PC-3 (cell line): Measurements from ENCODE around the gene IL3. TPM values are rescaled to one million over a fixed set of nuclear protein-coding genes. Genes with fewer than 3 reads are reported as not detected.

Experiments used
- ATAC-seq: fragments of 200-7000 bp; cut with Tn5 transposase; 2 replicates; pipeline ENCODE4 v1.9.1; 2020; ENCODE audit warnings: mild to moderate bottlenecking, moderate library complexity
- BruUV-seq: library from RNA; stranded (reverse); fragments of 400-500 nt; replicated peaks from 2 replicates; lab custom pipeline; 2021; lab: Mats Ljungman, UMichigan
- CTCF ChIA-PET: fragments of 300-600 bp; sonication (Branson Sonifier 250); formaldehyde crosslinking; loops from one replicate; lab custom pipeline; 2022; ENCODE audit warnings: antibody characterized with exemption; lab: Charles Lee
- POLR2A ChIA-PET: fragments of 300-600 bp; sonication (Branson Sonifier 250); formaldehyde crosslinking; loops from one replicate; lab custom pipeline; 2022; ENCODE audit warnings: antibody characterized with exemption; ENCODE audit not compliant: unreplicated experiment; lab: Charles Lee
- DNase-seq: peaks from one replicate; pipeline ENCODE4 v3.0.0-alpha.2; 2015
- H2AFZ ChIP-seq: fragments of 300-600 bp; sonication (generic); 2 replicates; pipeline ENCODE4 v1.6.0; 2016; ENCODE audit warnings: antibody characterized with exemption, low read length
- H3F3A ChIP-seq: fragments of 300-600 bp; sonication (generic); one replicate; pipeline ENCODE4 v1.6.0; 2017; ENCODE audit warnings: antibody characterized with exemption, low read length, control low read depth, mild to moderate bottlenecking; ENCODE audit not compliant: unreplicated experiment
- H3K27ac ChIP-seq: fragments of 300-600 bp; sonication (generic); 2 replicates; pipeline ENCODE4 v1.5.1; 2016; ENCODE audit warnings: mild to moderate bottlenecking, low read length
- H3K27me3 ChIP-seq: fragments of 300-600 bp; sonication (generic); 2 replicates; pipeline ENCODE4 v1.6.1; 2016; ENCODE audit warnings: low read length, mixed read lengths
- H3K36me3 ChIP-seq: fragments of 300-600 bp; sonication (generic); 2 replicates; pipeline ENCODE4 v1.6.1; 2016; ENCODE audit warnings: low read depth, mixed run types, low read length, mixed read lengths
- H3K4me1 ChIP-seq: fragments of 300-600 bp; sonication (generic); 2 replicates; pipeline ENCODE4 v1.5.1; 2016; ENCODE audit warnings: low read length; ENCODE audit not compliant: insufficient read depth
- H3K4me2 ChIP-seq: fragments of 300-600 bp; sonication (generic); 2 replicates; pipeline ENCODE4 v1.6.0; 2016; ENCODE audit warnings: low read length
- H3K4me3 ChIP-seq: fragments of 300-600 bp; sonication (generic); 2 replicates; pipeline ENCODE4 v1.5.1; 2016; ENCODE audit warnings: mild to moderate bottlenecking, low read length, mixed read lengths
- H3K79me2 ChIP-seq: fragments of 300-600 bp; sonication (generic); 2 replicates; pipeline ENCODE4 v1.6.1; 2017; ENCODE audit warnings: low read length, mixed read lengths
- H3K9ac ChIP-seq: fragments of 300-600 bp; sonication (generic); 2 replicates; pipeline ENCODE4 v1.6.0; 2016; ENCODE audit warnings: mild to moderate bottlenecking, low read length
- H3K9me2 ChIP-seq: fragments of 300-600 bp; sonication (generic); replicated peaks from 2 replicates; pipeline ENCODE4 v1.6.1; 2016; ENCODE audit warnings: mixed run types, low read length, mixed read lengths
- H3K9me3 ChIP-seq: fragments of 300-600 bp; sonication (generic); 2 replicates; pipeline ENCODE4 v1.6.1; 2016; ENCODE audit warnings: low read length, mixed read lengths
- H4K20me1 ChIP-seq: fragments of 300-600 bp; sonication (generic); 2 replicates; pipeline ENCODE4 v1.6.1; 2016; ENCODE audit warnings: low read length, mixed read lengths
- EZH2 ChIP-seq: fragments of 300-600 bp; sonication (generic); IDR thresholded peaks from one replicate; pipeline ENCODE4 v1.6.1; 2017; ENCODE audit warnings: antibody characterized with exemption, mild to moderate bottlenecking, low read length; ENCODE audit not compliant: unreplicated experiment
- EZH2phosphoT487 ChIP-seq: fragments of 300-600 bp; sonication (generic); IDR thresholded peaks from 2 replicates; pipeline ENCODE4 v1.6.1; 2018; ENCODE audit warnings: mild to moderate bottlenecking, antibody characterized with exemption, low read length, borderline replicate concordance
- intact Hi-C: fragments of 100-400 bp; cut with micrococcal nuclease; formaldehyde crosslinking; loops from 2 replicates; pipeline ENCODE4 v1.9.0; 2023
- total RNA-seq: library from RNA; depleted of rRNA; stranded (reverse); fragments of >200 nt; gene quantifications from 2 replicates; pipeline ENCODE4 v1.2.3, GENCODE V29; 2014
- TF ChIP-seq, protein P1 (sequence below): fragments of 300-600 bp; sonication (generic); conservative IDR thresholded peaks from 2 replicates; pipeline ENCODE4 v1.5.1; 2017; ENCODE audit warnings: antibody characterized with exemption, low read depth, mild to moderate bottlenecking, low read length

IL3 gene
- total RNA-seq, 1 experiment from 2014 or later = not detected

- Histone ChIP-seq H3F3A (no peaks in the 10 kb centered on the region), H3K36me3 (no peaks in the 10 kb centered on the region), H4K20me1 (no peaks in the 10 kb centered on the region), H3K4me2 (no peak overlapping the region), H3K9me3 (no peaks in the 10 kb centered on the region), H3K9ac (peak overlapping the region; percentile 37; the same call in 1 of the 2 replicates), H3K9me2 (no peaks in the 10 kb centered on the region), H3K27ac (peak overlapping the region; percentile 31; the same call in 1 of the 2 replicates), H3K79me2 (no peaks in the 10 kb centered on the region), H2AFZ (no peak overlapping the region), H3K4me1 (peaks cover 9% of the 10 kb centered on the region), H3K4me3 (no peak overlapping the region), H3K27me3 (no peaks in the 10 kb centered on the region)
- intact Hi-C loops = loop anchor here (1.0 kb wide), 2 partner anchors 68 to 111 kb away; no protein-coding TSS in a partner anchor
- BruUV-seq = no TSS peak
- CTCF ChIA-PET = no interaction called here
- POLR2A ChIA-PET = no interaction called here
- DNase-seq (no peak), ATAC-seq (no peak)
- TF ChIP-seq, protein P1, sequence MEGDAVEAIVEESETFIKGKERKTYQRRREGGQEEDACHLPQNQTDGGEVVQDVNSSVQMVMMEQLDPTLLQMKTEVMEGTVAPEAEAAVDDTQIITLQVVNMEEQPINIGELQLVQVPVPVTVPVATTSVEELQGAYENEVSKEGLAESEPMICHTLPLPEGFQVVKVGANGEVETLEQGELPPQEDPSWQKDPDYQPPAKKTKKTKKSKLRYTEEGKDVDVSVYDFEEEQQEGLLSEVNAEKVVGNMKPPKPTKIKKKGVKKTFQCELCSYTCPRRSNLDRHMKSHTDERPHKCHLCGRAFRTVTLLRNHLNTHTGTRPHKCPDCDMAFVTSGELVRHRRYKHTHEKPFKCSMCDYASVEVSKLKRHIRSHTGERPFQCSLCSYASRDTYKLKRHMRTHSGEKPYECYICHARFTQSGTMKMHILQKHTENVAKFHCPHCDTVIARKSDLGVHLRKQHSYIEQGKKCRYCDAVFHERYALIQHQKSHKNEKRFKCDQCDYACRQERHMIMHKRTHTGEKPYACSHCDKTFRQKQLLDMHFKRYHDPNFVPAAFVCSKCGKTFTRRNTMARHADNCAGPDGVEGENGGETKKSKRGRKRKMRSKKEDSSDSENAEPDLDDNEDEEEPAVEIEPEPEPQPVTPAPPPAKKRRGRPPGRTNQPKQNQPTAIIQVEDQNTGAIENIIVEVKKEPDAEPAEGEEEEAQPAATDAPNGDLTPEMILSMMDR = no peak
- TF ChIP-seq EZH2phosphoT487 = no peak
- TF ChIP-seq EZH2 = no peak
These were observed 5.7 kb downstream of the IL3 start for GRCh38 chr5:132065951-132066701.

- Histone ChIP-seq H3K4me2 (no peak overlapping the region), H3K9me3 (no peaks in the 10 kb centered on the region), H3F3A (no peaks in the 10 kb centered on the region), H3K27me3 (no peaks in the 10 kb centered on the region), H3K36me3 (no peaks in the 10 kb centered on the region), H3K4me1 (peaks cover 9% of the 10 kb centered on the region), H2AFZ (no peak overlapping the region), H3K27ac (no peak overlapping the region), H3K79me2 (no peaks in the 10 kb centered on the region), H4K20me1 (no peaks in the 10 kb centered on the region), H3K9me2 (no peaks in the 10 kb centered on the region), H3K9ac (no peak overlapping the region), H3K4me3 (no peak overlapping the region)
- ChIA-PET POLR2A (no interaction called here), CTCF (no interaction called here)
- BruUV-seq = no TSS peak
- TF ChIP-seq, protein P1 = no peak
- TF ChIP-seq EZH2 (no peak), EZH2phosphoT487 (no peak)
- intact Hi-C loops = no loop called here
- ATAC-seq = no peak
- no peak for DNase-seq
These were observed 6.4 kb downstream of the IL3 start for GRCh38 chr5:132066871-132067270.

DNA sequence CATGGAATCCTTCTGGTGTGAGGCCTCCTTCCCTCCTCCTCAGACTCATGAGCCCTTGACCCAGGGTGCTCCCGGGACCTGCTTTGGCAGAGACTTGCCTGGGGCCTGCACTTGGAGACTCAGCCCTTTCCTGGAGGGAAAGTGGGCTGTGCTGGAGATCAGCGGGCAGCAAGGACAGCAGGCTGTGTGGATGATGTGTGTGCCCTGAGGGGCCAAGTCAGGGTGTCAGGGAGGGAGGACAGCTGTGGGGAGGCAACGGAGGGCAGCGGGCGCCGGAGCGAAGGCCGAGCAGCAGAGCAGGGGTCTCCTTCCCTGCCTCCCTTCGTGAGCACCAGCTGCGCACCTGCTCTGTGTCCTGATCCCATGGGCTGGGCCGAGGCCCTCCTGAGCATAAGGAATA is 7.0 kb downstream of the IL3 start:
- Histone ChIP-seq H3K36me3 (no peaks in the 10 kb centered on the region), H3K9me2 (no peaks in the 10 kb centered on the region), H3K4me1 (peaks cover 12% of the 10 kb centered on the region), H3K9me3 (no peaks in the 10 kb centered on the region), H2AFZ (no peak overlapping the region), H3K4me2 (no peak overlapping the region), H3K27me3 (no peaks in the 10 kb centered on the region), H4K20me1 (no peaks in the 10 kb centered on the region), H3K9ac (no peak overlapping the region), H3K27ac (no peak overlapping the region), H3F3A (no peaks in the 10 kb centered on the region), H3K4me3 (no peak overlapping the region), H3K79me2 (no peaks in the 10 kb centered on the region)
- ChIA-PET CTCF (no interaction called here), POLR2A (no interaction called here)
- ATAC-seq (no peak), DNase-seq (no peak)
- no TSS peak for BruUV-seq
- no peak for TF ChIP-seq EZH2
- TF ChIP-seq, protein P1 = no peak
- TF ChIP-seq EZH2phosphoT487 = no peak
- intact Hi-C loops = no loop called here
